KMS-11 (cell line): ENCODE measurements around the gene SCD.

Experiments used
- H2AFZ ChIP-seq: fragments of 200-600 bp; sonication (generic); 2 replicates; pipeline ENCODE4 v1.6.1; 2016; ENCODE audit warnings: antibody characterized with exemption, mixed run types, low read depth
- H3K27ac ChIP-seq: fragments of 200-600 bp; sonication (generic); 2 replicates; pipeline ENCODE4 v1.6.1; 2016; ENCODE audit warnings: mild to moderate bottlenecking, mixed run types
- H3K27me3 ChIP-seq: fragments of 200-600 bp; sonication (generic); 2 replicates; pipeline ENCODE4 v1.6.1; 2017; ENCODE audit warnings: mild to moderate bottlenecking, low read depth, mixed run types, moderate library complexity; ENCODE audit not compliant: insufficient read depth
- H3K36me3 ChIP-seq: fragments of 200-600 bp; sonication (generic); 2 replicates; pipeline ENCODE4 v1.6.1; 2017; ENCODE audit warnings: mild to moderate bottlenecking, mixed run types; ENCODE audit not compliant: insufficient read depth
- H3K4me1 ChIP-seq: fragments of 200-600 bp; sonication (generic); 2 replicates; pipeline ENCODE4 v1.6.1; 2016; ENCODE audit warnings: mild to moderate bottlenecking, low read depth, mixed run types; ENCODE audit not compliant: poor library complexity, severe bottlenecking
- H3K4me2 ChIP-seq: fragments of 200-600 bp; sonication (generic); 2 replicates; pipeline ENCODE4 v1.7.0; 2016; ENCODE audit warnings: mild to moderate bottlenecking, mixed run types
- H3K4me3 ChIP-seq: fragments of 200-600 bp; sonication (generic); IDR thresholded peaks from 2 replicates; pipeline ENCODE4 v1.6.1; 2017; ENCODE audit warnings: low read depth, low read length, mixed read lengths; ENCODE audit not compliant: insufficient read depth
- H3K79me2 ChIP-seq: fragments of 200-600 bp; sonication (generic); 2 replicates; pipeline ENCODE4 v1.6.1; 2016; ENCODE audit warnings: low read depth, mixed run types; ENCODE audit not compliant: insufficient read depth
- H3K9ac ChIP-seq: fragments of 200-600 bp; sonication (generic); 2 replicates; pipeline ENCODE4 v1.6.1; 2016; ENCODE audit warnings: mild to moderate bottlenecking, mixed run types
- H4K20me1 ChIP-seq: fragments of 200-600 bp; sonication (generic); 2 replicates; pipeline ENCODE4 v1.6.1; 2016; ENCODE audit warnings: mild to moderate bottlenecking, mixed run types; ENCODE audit not compliant: insufficient read depth
- TF ChIP-seq, protein P1 (sequence below): fragments of 200-600 bp; sonication (generic); conservative IDR thresholded peaks from 2 replicates; pipeline ENCODE4 v1.6.1; 2017; ENCODE audit warnings: low read depth, mild to moderate bottlenecking, antibody characterized with exemption, low read length, moderate library complexity, mixed read lengths

SCD gene

DNA sequence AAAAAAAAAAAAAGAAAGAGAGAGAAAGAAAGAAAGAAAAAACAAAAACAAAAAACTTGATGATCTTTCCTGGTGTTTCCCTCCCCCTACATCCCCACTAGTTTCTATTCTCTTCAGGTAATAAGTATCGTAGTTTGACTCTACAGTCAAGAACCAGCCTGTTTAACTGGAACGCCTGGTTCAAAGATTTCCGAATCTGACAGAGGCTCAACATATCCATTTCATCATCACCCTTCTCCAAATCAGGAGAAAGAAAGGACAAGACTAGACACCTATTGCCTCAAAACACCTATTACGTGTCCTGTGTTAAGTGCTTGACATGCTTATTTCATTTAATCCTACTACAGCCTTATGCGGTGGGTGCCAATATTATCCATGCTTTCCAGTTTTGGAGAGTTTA lies 40.2 kb upstream of the SCD start:
- Histone ChIP-seq H3K27ac (no peak overlapping the region), H3K4me2 (no peak overlapping the region), H3K4me1 (no peaks in the 10 kb centered on the region), H3K27me3 (no peaks in the 10 kb centered on the region), H2AFZ (no peak overlapping the region), H3K4me3 (no peak overlapping the region), H4K20me1 (no peaks in the 10 kb centered on the region), H3K79me2 (no peaks in the 10 kb centered on the region), H3K36me3 (no peaks in the 10 kb centered on the region), H3K9ac (no peak overlapping the region)
- TF ChIP-seq, protein P1, sequence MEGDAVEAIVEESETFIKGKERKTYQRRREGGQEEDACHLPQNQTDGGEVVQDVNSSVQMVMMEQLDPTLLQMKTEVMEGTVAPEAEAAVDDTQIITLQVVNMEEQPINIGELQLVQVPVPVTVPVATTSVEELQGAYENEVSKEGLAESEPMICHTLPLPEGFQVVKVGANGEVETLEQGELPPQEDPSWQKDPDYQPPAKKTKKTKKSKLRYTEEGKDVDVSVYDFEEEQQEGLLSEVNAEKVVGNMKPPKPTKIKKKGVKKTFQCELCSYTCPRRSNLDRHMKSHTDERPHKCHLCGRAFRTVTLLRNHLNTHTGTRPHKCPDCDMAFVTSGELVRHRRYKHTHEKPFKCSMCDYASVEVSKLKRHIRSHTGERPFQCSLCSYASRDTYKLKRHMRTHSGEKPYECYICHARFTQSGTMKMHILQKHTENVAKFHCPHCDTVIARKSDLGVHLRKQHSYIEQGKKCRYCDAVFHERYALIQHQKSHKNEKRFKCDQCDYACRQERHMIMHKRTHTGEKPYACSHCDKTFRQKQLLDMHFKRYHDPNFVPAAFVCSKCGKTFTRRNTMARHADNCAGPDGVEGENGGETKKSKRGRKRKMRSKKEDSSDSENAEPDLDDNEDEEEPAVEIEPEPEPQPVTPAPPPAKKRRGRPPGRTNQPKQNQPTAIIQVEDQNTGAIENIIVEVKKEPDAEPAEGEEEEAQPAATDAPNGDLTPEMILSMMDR, result no peak

DNA sequence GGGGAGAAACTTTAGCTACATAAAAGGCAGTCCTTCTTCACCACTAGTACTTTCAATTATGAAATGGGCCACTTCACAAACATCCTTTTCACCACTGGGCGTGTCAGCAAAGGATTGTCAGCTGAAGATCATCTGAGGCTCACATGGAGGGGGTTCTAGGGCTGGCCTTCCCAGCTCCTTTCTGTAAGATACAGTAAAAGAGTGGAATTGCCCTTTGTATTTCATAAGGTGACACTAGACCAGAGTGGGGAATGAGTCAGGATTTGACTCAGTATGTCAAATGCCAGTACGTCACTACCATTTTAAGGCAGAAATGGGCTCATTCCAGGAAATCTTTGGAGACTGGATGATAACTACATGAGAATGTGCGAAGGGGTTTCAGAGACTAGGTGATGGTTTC lies 39.3 kb upstream of the SCD start:
- Histone ChIP-seq H3K27ac (no peak overlapping the region), H2AFZ (no peak overlapping the region), H3K4me1 (no peaks in the 10 kb centered on the region), H4K20me1 (no peaks in the 10 kb centered on the region), H3K4me3 (no peak overlapping the region), H3K9ac (no peak overlapping the region), H3K27me3 (no peaks in the 10 kb centered on the region), H3K36me3 (no peaks in the 10 kb centered on the region), H3K4me2 (no peak overlapping the region), H3K79me2 (no peaks in the 10 kb centered on the region)
- TF ChIP-seq, protein P1, result no peak

DNA sequence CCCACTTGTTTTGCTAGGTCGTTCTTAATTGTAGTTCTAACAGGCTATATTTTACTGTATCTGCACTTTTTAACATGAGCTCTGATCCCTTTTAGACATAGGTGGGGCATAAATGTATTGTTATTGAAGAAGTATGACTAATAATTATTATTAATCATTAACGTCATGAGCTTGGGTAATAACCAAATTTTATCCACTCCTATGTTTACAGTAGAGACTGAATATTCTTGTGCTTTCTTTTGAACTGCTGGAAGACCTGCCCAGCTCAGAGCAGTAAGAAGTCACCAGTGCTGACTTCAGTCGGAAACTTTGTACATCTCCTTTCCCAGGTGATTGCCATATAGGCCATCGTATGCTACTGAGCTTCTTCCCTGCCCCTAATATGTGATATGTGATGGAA lies 35.7 kb upstream of the SCD start:
- Histone ChIP-seq H3K9ac (no peak overlapping the region), H2AFZ (no peak overlapping the region), H3K27ac (no peak overlapping the region), H3K4me2 (no peak overlapping the region), H3K4me1 (no peaks in the 10 kb centered on the region), H3K36me3 (no peaks in the 10 kb centered on the region), H3K79me2 (no peaks in the 10 kb centered on the region), H4K20me1 (no peaks in the 10 kb centered on the region), H3K27me3 (no peaks in the 10 kb centered on the region), H3K4me3 (no peak overlapping the region)
- TF ChIP-seq, protein P1, result no peak

DNA sequence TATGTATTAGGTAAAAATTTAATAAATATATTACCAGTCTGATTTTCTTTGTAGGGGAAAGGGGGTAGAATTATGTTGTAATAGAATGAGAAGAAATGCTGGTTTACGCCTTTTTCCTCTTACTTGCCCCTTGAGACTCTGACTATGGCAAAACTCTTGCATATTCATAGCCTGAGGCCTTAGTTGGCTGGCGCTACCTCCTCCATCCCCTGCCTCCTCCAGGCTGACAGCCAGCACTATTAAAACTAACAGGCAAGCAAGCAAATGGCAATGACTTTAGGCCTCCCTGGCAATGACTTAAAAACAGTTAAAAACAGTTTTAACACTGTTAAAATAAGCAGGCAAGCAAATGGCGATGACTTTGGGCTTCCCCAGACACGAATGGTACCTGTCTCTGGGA lies 31.4 kb upstream of the SCD start:
- Histone ChIP-seq H3K9ac (no peak overlapping the region), H3K27ac (no peak overlapping the region), H3K4me3 (no peak overlapping the region), H2AFZ (no peak overlapping the region), H4K20me1 (no peaks in the 10 kb centered on the region), H3K36me3 (no peaks in the 10 kb centered on the region), H3K79me2 (no peaks in the 10 kb centered on the region), H3K4me1 (no peaks in the 10 kb centered on the region), H3K27me3 (no peaks in the 10 kb centered on the region), H3K4me2 (no peak overlapping the region)
- TF ChIP-seq, protein P1, result no peak

DNA sequence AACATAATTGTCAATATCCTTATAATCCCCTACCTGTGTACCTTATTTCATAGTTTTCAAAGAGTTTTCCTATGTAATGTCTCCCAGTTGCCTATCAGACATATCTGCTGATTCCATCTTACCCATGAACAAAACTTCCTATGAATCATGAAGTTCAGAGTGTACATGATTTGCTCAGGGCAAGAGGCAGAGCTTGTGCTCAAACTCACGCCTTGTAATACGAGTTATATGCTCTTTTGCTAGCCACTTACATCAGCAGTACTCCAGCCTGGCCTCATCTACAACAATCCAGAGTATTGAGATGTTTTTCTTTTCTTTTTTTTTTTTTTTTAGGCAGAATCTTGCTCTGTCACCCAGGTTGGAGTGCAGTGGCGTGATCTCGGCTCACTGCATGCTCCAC lies 28.8 kb upstream of the SCD start:
- H3K4me2 ChIP-seq, result no peak overlapping the region
- H3K9ac ChIP-seq, result no peak overlapping the region

More for the DNA sequence above, 28.8 kb upstream of the SCD start:
- TF ChIP-seq, protein P1, result no peak
- Histone ChIP-seq H3K4me3 (no peak overlapping the region), H4K20me1 (no peaks in the 10 kb centered on the region), H3K4me1 (no peaks in the 10 kb centered on the region), H3K27ac (no peak overlapping the region), H3K27me3 (no peaks in the 10 kb centered on the region), H3K79me2 (no peaks in the 10 kb centered on the region), H3K36me3 (no peaks in the 10 kb centered on the region), H2AFZ (no peak overlapping the region)
